Astrocyte (in vitro differentiated cells and primary cell): ENCODE results near the gene TMEM219.

Source experiments
- CTCF ChIP-seq: IDR thresholded peaks from 2 replicates; pipeline ENCODE4 v1.5.1; 2011; ENCODE audit warnings: low read depth, mild to moderate bottlenecking, inconsistent platforms, low read length, moderate library complexity; ENCODE audit not compliant: insufficient read depth
- EZH2 ChIP-seq: IDR thresholded peaks from 2 replicates; pipeline ENCODE4 v1.6.1; 2012; ENCODE audit warnings: mild to moderate bottlenecking, low read length, inconsistent platforms; ENCODE audit not compliant: insufficient read depth

- TF ChIP-seq CTCF (no peak), EZH2 (no peak)
Measured at GRCh38 chr16:30009085-30009862, 47.4 kb downstream of the TMEM219 start.
